Right atrium auricular region (tissue), 2 donors: ENCODE measurements around the gene DRC1. TPM values are rescaled to one million over a fixed set of nuclear protein-coding genes. Genes with fewer than 3 reads are reported as not detected.

Experiments used
- DNase-seq: peaks from one replicate; pipeline ENCODE4 v3.0.0-alpha.2; 2019; ENCODE audit warnings: low spot score
- H3K27ac ChIP-seq, 2 donors: fragments of 200-600 bp; sonication (generic); 1 replicate in 1 of 2; 2 replicates in 1 of 2; pipeline ENCODE4 v1.5.1; 2016 to 2019
- H3K27me3 ChIP-seq, 2 donors: fragments of 200-600 bp; sonication (generic); one replicate each; pipeline versions ENCODE4 v1.5.1 to v1.6.0; 2017 to 2019
- H3K36me3 ChIP-seq: fragments of 200-600 bp; sonication (generic); one replicate; pipeline ENCODE4 v1.5.1; 2016
- H3K4me1 ChIP-seq, 2 donors: fragments of 200-600 bp; sonication (generic); one replicate each; pipeline versions ENCODE4 v1.5.1 to v1.6.0; 2017 to 2019
- H3K4me3 ChIP-seq, 2 donors: fragments of 200-600 bp; sonication (generic); 1 replicate in 1 of 2; 2 replicates in 1 of 2; pipeline ENCODE4 v1.5.1; 2017 to 2019; ENCODE audit warnings: mild to moderate bottlenecking in 1 of 2, moderate library complexity in 1 of 2
- H3K9me3 ChIP-seq, 2 donors: fragments of 200-600 bp; sonication (generic); one replicate each; pipeline ENCODE4 v1.5.1; 2019
- CTCF ChIP-seq, 2 donors: fragments of 200-600 bp; sonication (generic); IDR thresholded peaks; one replicate each; pipeline ENCODE4 v1.5.1; 2019; ENCODE audit warnings: antibody characterized with exemption in 2 of 2
- total RNA-seq, 2 donors: library from RNA; depleted of rRNA; stranded (reverse); fragments of >200 nt; gene quantifications; one replicate each; pipeline ENCODE4 v1.1.0, GENCODE V29; 2016

The DRC1 gene
- total RNA-seq, 2 donors from 2014 or later, result not detected

GRCh38 chr2:26376799-26377198 is 24.9 kb upstream of the DRC1 start:
- no peaks in the 10 kb centered on the region for H3K27me3 ChIP-seq
- H3K4me1 ChIP-seq, result no peaks in the 10 kb centered on the region
- no peaks in the 10 kb centered on the region for H3K9me3 ChIP-seq
- H3K4me3 ChIP-seq, result no peak overlapping the region
- no peak for TF ChIP-seq CTCF (IDR thresholded peaks at IDR 0.05)
- no peak overlapping the region for H3K27ac ChIP-seq
- peaks cover 19% of the 10 kb centered on the region for H3K36me3 ChIP-seq
- no peak for DNase-seq

- no peaks in the 10 kb centered on the region for H3K27me3 ChIP-seq
- no peaks in the 10 kb centered on the region for H3K9me3 ChIP-seq
- no peak for DNase-seq
- peaks cover 7% of the 10 kb centered on the region for H3K36me3 ChIP-seq
- H3K4me1 ChIP-seq, result no peaks in the 10 kb centered on the region
- H3K27ac ChIP-seq, result no peak overlapping the region
- no peak overlapping the region for H3K4me3 ChIP-seq
- no peak for TF ChIP-seq CTCF (IDR thresholded peaks at IDR 0.05)
Observed at GRCh38 chr2:26380281-26380680, 21.4 kb upstream of the DRC1 start.

- no peak overlapping the region for H3K4me3 ChIP-seq
- no peaks in the 10 kb centered on the region for H3K27me3 ChIP-seq
- TF ChIP-seq CTCF (IDR thresholded peaks at IDR 0.05), result no peak
- no peaks in the 10 kb centered on the region for H3K9me3 ChIP-seq
- H3K27ac ChIP-seq, result no peak overlapping the region
- no peak for DNase-seq
- H3K4me1 ChIP-seq, result no peaks in the 10 kb centered on the region
- peaks cover 8% of the 10 kb centered on the region for H3K36me3 ChIP-seq
Observed at GRCh38 chr2:26382564-26382963, 19.2 kb upstream of the DRC1 start.

- no peak for TF ChIP-seq CTCF (IDR thresholded peaks at IDR 0.05)
- no peak overlapping the region for H3K27ac ChIP-seq
- no peaks in the 10 kb centered on the region for H3K4me1 ChIP-seq
- H3K9me3 ChIP-seq, result no peaks in the 10 kb centered on the region
- H3K4me3 ChIP-seq, result no peak overlapping the region
- H3K27me3 ChIP-seq, result no peaks in the 10 kb centered on the region
- peaks cover 8% of the 10 kb centered on the region for H3K36me3 ChIP-seq
- DNase-seq, result no peak
Observed at GRCh38 chr2:26384183-26384582, 17.5 kb upstream of the DRC1 start.

- DNase-seq, result no peak
- Histone ChIP-seq H3K4me1 (no peaks in the 10 kb centered on the region), H3K36me3 (peaks cover 8% of the 10 kb centered on the region), H3K27me3 (no peaks in the 10 kb centered on the region), H3K4me3 (no peak overlapping the region), H3K27ac (no peak overlapping the region), H3K9me3 (no peaks in the 10 kb centered on the region)
- TF ChIP-seq CTCF (IDR thresholded peaks at IDR 0.05), result no peak
Observed at GRCh38 chr2:26384597-26384996, 17.1 kb upstream of the DRC1 start.

GRCh38 chr2:26387189-26387588 is 14.5 kb upstream of the DRC1 start:
- Histone ChIP-seq H3K4me1 (no peaks in the 10 kb centered on the region), H3K4me3 (no peak overlapping the region), H3K27ac (no peak overlapping the region), H3K27me3 (no peaks in the 10 kb centered on the region), H3K36me3 (peaks cover 8% of the 10 kb centered on the region), H3K9me3 (no peaks in the 10 kb centered on the region)
- TF ChIP-seq CTCF (IDR thresholded peaks at IDR 0.05), result no peak
- no peak for DNase-seq
